Loucy (cell line): Measurements from ENCODE around the gene MGMT.

Experiments used
- H2AFZ ChIP-seq: fragments of 200-600 bp; sonication (generic); 2 replicates; pipeline ENCODE4 v1.6.0; 2016; ENCODE audit warnings: antibody characterized with exemption, mild to moderate bottlenecking, low read length, moderate library complexity
- H3F3A ChIP-seq: fragments of 200-600 bp; 2 replicates; pipeline ENCODE4 v1.6.0; 2016; ENCODE audit warnings: antibody characterized with exemption, low read depth, mild to moderate bottlenecking
- H3K27me3 ChIP-seq: fragments of 200-600 bp; sonication (generic); 2 replicates; pipeline ENCODE4 v1.6.1; 2014; ENCODE audit warnings: low read length, mild to moderate bottlenecking; ENCODE audit not compliant: insufficient read depth, poor library complexity, severe bottlenecking
- H3K36me3 ChIP-seq: fragments of 200-600 bp; sonication (generic); 2 replicates; pipeline ENCODE4 v1.6.1; 2016; ENCODE audit warnings: low read length; ENCODE audit not compliant: insufficient read depth
- H3K4me1 ChIP-seq: fragments of 200-600 bp; sonication (generic); 2 replicates; pipeline ENCODE4 v1.5.1; 2014; ENCODE audit warnings: low read length, mild to moderate bottlenecking; ENCODE audit not compliant: insufficient read depth, poor library complexity, severe bottlenecking
- H3K4me2 ChIP-seq: fragments of 200-600 bp; sonication (generic); 2 replicates; pipeline ENCODE4 v1.6.0; 2014; ENCODE audit warnings: antibody characterized with exemption, low read length, low read depth, mild to moderate bottlenecking; ENCODE audit not compliant: poor library complexity, severe bottlenecking
- H3K4me3 ChIP-seq: fragments of 200-600 bp; sonication (generic); 2 replicates; pipeline ENCODE4 v1.5.1; 2014; ENCODE audit warnings: low read length, mild to moderate bottlenecking, mixed read lengths; ENCODE audit not compliant: poor library complexity, severe bottlenecking
- H3K79me2 ChIP-seq: fragments of 200-600 bp; sonication (generic); 2 replicates; pipeline ENCODE4 v1.6.1; 2014; ENCODE audit warnings: low read length; ENCODE audit not compliant: insufficient read depth
- H3K9ac ChIP-seq: fragments of 200-600 bp; sonication (generic); 2 replicates; pipeline ENCODE4 v1.6.0; 2014; ENCODE audit warnings: mild to moderate bottlenecking, low read depth, low read length, moderate library complexity; ENCODE audit not compliant: poor library complexity, severe bottlenecking
- H3K9me2 ChIP-seq: fragments of 200-600 bp; sonication (generic); replicated peaks from 2 replicates; pipeline ENCODE4 v1.6.1; 2016; ENCODE audit warnings: low read depth, low read length, mixed read lengths
- H3K9me3 ChIP-seq: fragments of 200-600 bp; sonication (generic); 2 replicates; pipeline ENCODE4 v1.6.1; 2014; ENCODE audit warnings: mild to moderate bottlenecking, antibody characterized with exemption, low read length, low read depth; ENCODE audit not compliant: insufficient read depth
- H4K20me1 ChIP-seq: fragments of 200-600 bp; sonication (generic); 2 replicates; pipeline ENCODE4 v1.6.0; 2014; ENCODE audit warnings: antibody characterized with exemption, low read length, mild to moderate bottlenecking; ENCODE audit not compliant: insufficient read depth, poor library complexity, severe bottlenecking
- CTCF ChIP-seq: fragments of 200-600 bp; sonication (generic); conservative IDR thresholded peaks from 2 replicates; pipeline ENCODE4 v1.5.1; 2014; ENCODE audit warnings: mild to moderate bottlenecking, antibody characterized with exemption, low read length
- EZH2phosphoT487 ChIP-seq: fragments of 200-600 bp; IDR thresholded peaks from 2 replicates; pipeline ENCODE4 v1.6.1; 2018; ENCODE audit warnings: antibody characterized with exemption, mild to moderate bottlenecking, moderate library complexity, borderline replicate concordance

Gene MGMT

GRCh38 chr10:129564923-129565322 lies 97.9 kb downstream of the MGMT start:
- Histone ChIP-seq H3K9me2 (no peaks in the 10 kb centered on the region), H3K4me1 (no peaks in the 10 kb centered on the region), H3F3A (no peaks in the 10 kb centered on the region), H3K4me2 (no peak overlapping the region), H3K79me2 (no peaks in the 10 kb centered on the region), H3K36me3 (no peaks in the 10 kb centered on the region), H3K4me3 (no peak overlapping the region), H2AFZ (no peak overlapping the region), H4K20me1 (no peaks in the 10 kb centered on the region), H3K9me3 (no peaks in the 10 kb centered on the region), H3K27me3 (no peaks in the 10 kb centered on the region), H3K9ac (no peak overlapping the region)
- no peak for TF ChIP-seq CTCF
- no peak for TF ChIP-seq EZH2phosphoT487

GRCh38 chr10:129568583-129569344 lies 101.7 kb downstream of the MGMT start:
- H3K4me3 ChIP-seq = no peak overlapping the region
- no peak overlapping the region for H3K4me2 ChIP-seq
- H3K9me3 ChIP-seq = no peaks in the 10 kb centered on the region
- no peaks in the 10 kb centered on the region for H3K36me3 ChIP-seq
- H3K9ac ChIP-seq = no peak overlapping the region
- H3K27me3 ChIP-seq = no peaks in the 10 kb centered on the region
- TF ChIP-seq EZH2phosphoT487 (no peak), CTCF (no peak)
- H3K4me1 ChIP-seq = no peaks in the 10 kb centered on the region
- H3F3A ChIP-seq = no peaks in the 10 kb centered on the region
- H4K20me1 ChIP-seq = no peaks in the 10 kb centered on the region
- no peak overlapping the region for H2AFZ ChIP-seq
- no peaks in the 10 kb centered on the region; the same call in 1 of the 2 replicates for H3K79me2 ChIP-seq
- no peaks in the 10 kb centered on the region for H3K9me2 ChIP-seq

- TF ChIP-seq CTCF = no peak
- no peak for TF ChIP-seq EZH2phosphoT487
- no peaks in the 10 kb centered on the region for H3F3A ChIP-seq
- H3K36me3 ChIP-seq = no peaks in the 10 kb centered on the region
- no peaks in the 10 kb centered on the region for H3K9me3 ChIP-seq
- no peaks in the 10 kb centered on the region for H3K9me2 ChIP-seq
- H3K9ac ChIP-seq = no peak overlapping the region
- no peaks in the 10 kb centered on the region for H4K20me1 ChIP-seq
- H3K4me2 ChIP-seq = no peak overlapping the region
- H3K79me2 ChIP-seq = no peaks in the 10 kb centered on the region; the same call in 1 of the 2 replicates
- H3K4me1 ChIP-seq = no peaks in the 10 kb centered on the region
- H2AFZ ChIP-seq = no peak overlapping the region
- H3K27me3 ChIP-seq = no peaks in the 10 kb centered on the region
- no peak overlapping the region for H3K4me3 ChIP-seq
Observed at GRCh38 chr10:129570185-129570584, 103.1 kb downstream of the MGMT start.
